Colonic mucosa (tissue), 4 donors: ENCODE data around the gene HDAC8. TPM values are rescaled to one million over a fixed set of nuclear protein-coding genes. Genes with fewer than 3 reads are reported as not detected.
"Not testable (repeated sequence)": the region's sequence is repeated elsewhere in the genome, so short reads cannot be mapped to it uniquely, and the experiment has no call there.

ENCODE experiments used
- DNase-seq: peaks from one replicate; pipeline ENCODE4 v3.0.0-alpha.2; 2020
- H3K27ac ChIP-seq: fragments of 200-600 bp; one replicate; pipeline ENCODE4 v1.8.0; 2021
- H3K27me3 ChIP-seq: fragments of 200-600 bp; one replicate; pipeline ENCODE4 v1.8.0; 2021
- H3K36me3 ChIP-seq: fragments of 200-600 bp; one replicate; pipeline ENCODE4 v1.8.0; 2021
- H3K4me1 ChIP-seq: fragments of 200-600 bp; one replicate; pipeline ENCODE4 v1.8.0; 2021; ENCODE audit warnings: mild to moderate bottlenecking
- H3K4me3 ChIP-seq: fragments of 200-600 bp; one replicate; pipeline ENCODE4 v1.8.0; 2021
- H3K9ac ChIP-seq, 2 donors: one replicate each; pipeline ENCODE4 v1.7.0; 2013; ENCODE audit warnings: control low read depth in 2 of 2, low read depth in 2 of 2, low read length in 2 of 2
- H3K9me3 ChIP-seq: fragments of 200-600 bp; one replicate; pipeline ENCODE4 v1.8.0; 2021
- intact Hi-C: fragments of 100-400 bp; cut with DNase I; formaldehyde crosslinking; loops from one replicate; pipeline ENCODE4 v1.14.1; 2022
- total RNA-seq, 2 donors: library from RNA; stranded (reverse); fragmentation: NEBNext Ultra II Directional in 1 of 2; extraction: Animal tissue kit (Norgen Biotek cat#: 25700) in 1 of 2; gene quantifications; one replicate each; pipeline ENCODE4 v1.2.1, GENCODE V29; 2021
- TF ChIP-seq, protein P1 (sequence below): fragments of 200-600 bp; IDR thresholded peaks from one replicate; pipeline ENCODE4 v1.8.0; 2022; ENCODE audit warnings: antibody characterized with exemption, mild to moderate bottlenecking
- donor health status: healthy.
- donor health status: DM: no; HTN: no; CAD: no.
- donor health status: DM: no; HTN: no; CAD: no.

The HDAC8 gene
- total RNA-seq, 2 donors from 2014 or later: 23.0 to 25.7 TPM

DNA sequence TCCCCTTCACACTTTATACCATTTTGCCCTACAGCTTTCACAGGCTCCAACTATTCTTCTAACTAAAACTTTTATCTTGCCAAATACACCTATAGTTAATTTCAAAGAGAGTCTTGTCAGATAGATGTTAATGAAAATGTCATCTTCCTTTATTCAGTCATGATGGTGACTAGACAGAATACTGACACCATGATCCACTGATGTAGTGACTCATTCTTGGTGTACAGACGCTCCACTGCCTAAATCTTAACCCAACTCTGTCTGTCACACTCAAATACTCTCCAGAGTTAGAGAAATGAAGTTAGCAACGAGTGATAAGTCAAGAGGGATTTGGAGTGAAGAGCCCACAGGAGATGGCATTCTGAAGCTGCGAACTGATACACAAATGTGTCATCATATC is 32.1 kb upstream of the HDAC8 start:
- Histone ChIP-seq H3K4me1 (no peaks in the 10 kb centered on the region), H3K9ac (no peak overlapping the region), H3K27me3 (no peaks in the 10 kb centered on the region), H3K4me3 (no peak overlapping the region), H3K9me3 (no peaks in the 10 kb centered on the region), H3K27ac (no peak overlapping the region), H3K36me3 (no peaks in the 10 kb centered on the region)
- no peak for DNase-seq
- TF ChIP-seq, protein P1, sequence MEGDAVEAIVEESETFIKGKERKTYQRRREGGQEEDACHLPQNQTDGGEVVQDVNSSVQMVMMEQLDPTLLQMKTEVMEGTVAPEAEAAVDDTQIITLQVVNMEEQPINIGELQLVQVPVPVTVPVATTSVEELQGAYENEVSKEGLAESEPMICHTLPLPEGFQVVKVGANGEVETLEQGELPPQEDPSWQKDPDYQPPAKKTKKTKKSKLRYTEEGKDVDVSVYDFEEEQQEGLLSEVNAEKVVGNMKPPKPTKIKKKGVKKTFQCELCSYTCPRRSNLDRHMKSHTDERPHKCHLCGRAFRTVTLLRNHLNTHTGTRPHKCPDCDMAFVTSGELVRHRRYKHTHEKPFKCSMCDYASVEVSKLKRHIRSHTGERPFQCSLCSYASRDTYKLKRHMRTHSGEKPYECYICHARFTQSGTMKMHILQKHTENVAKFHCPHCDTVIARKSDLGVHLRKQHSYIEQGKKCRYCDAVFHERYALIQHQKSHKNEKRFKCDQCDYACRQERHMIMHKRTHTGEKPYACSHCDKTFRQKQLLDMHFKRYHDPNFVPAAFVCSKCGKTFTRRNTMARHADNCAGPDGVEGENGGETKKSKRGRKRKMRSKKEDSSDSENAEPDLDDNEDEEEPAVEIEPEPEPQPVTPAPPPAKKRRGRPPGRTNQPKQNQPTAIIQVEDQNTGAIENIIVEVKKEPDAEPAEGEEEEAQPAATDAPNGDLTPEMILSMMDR: no peak
- intact Hi-C loops: no loop called here

DNA sequence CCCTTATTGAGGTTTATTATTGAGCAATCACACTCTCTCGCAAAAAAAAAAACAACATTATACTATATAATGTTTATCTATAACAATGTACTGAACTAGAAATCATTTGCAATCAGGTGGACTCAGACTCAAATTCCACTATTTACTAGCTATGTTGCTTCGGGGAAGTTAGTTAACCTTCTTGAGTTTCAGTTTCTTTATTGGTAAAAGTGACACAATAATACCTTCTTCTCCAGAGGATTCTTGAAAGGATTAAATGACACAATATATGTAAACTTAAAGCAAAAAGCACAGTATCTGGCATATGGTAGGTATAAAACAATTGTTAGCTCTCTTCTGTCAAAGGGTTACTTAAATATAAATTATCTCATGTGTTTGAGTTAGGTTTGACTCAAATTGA is 31.5 kb upstream of the HDAC8 start:
- no peaks in the 10 kb centered on the region for H3K9me3 ChIP-seq
- no peaks in the 10 kb centered on the region for H3K4me1 ChIP-seq
- no peaks in the 10 kb centered on the region for H3K36me3 ChIP-seq
- no peak for DNase-seq
- intact Hi-C loops: no loop called here
- H3K9ac ChIP-seq: no peak overlapping the region
- no peak overlapping the region for H3K27ac ChIP-seq
- H3K27me3 ChIP-seq: no peaks in the 10 kb centered on the region
- H3K4me3 ChIP-seq: no peak overlapping the region
- TF ChIP-seq, protein P1: no peak

DNA sequence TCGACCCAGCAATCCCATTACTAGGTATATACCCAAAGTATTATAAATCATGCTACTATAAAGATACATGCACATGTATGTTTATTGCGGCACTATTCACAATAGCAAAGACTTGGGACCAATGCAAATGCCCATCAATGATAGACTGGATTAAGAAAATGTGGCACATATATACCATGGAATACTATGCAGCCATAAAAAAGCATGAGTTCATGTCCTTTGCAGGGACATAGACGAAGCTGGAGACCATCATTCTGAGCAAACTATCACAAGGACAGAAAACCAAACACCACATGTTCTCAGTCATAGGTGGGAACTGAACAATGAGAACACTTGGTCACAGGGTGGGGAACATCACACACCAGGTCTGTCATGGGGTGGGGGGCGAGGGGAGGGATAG is 18.4 kb upstream of the HDAC8 start:
- H3K4me1 ChIP-seq, DNase-seq, H3K9ac ChIP-seq, H3K9me3 ChIP-seq, H3K4me3 ChIP-seq, H3K27me3 ChIP-seq, H3K36me3 ChIP-seq, H3K27ac ChIP-seq, intact Hi-C loops: not testable (repeated sequence)

DNA sequence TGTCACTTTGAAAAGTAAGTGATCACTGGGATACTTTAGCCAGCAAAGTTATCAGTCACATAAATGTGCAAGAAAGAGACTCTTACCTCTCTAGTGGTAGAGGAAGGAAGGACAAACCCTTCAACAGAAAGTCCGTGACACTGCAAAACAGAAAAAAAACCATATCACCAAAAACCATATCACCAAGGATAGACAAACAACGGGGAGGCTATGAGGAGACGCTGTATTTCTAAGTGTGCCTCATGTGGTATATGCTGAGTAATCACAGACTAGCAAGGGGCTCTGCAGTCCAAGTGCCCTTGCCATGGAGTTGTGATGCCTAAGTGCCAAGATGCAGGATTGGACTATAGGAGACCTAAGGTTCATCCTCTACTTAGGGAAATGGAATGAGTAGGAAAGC is 11.5 kb upstream of the HDAC8 start:
- no peak for DNase-seq
- Histone ChIP-seq H3K4me3 (no peak overlapping the region), H3K27me3 (no peaks in the 10 kb centered on the region), H3K27ac (no peak overlapping the region), H3K9me3 (no peaks in the 10 kb centered on the region), H3K4me1 (no peaks in the 10 kb centered on the region), H3K9ac (no peak overlapping the region), H3K36me3 (no peaks in the 10 kb centered on the region)
- TF ChIP-seq, protein P1: no peak
- intact Hi-C loops: no loop called here

DNA sequence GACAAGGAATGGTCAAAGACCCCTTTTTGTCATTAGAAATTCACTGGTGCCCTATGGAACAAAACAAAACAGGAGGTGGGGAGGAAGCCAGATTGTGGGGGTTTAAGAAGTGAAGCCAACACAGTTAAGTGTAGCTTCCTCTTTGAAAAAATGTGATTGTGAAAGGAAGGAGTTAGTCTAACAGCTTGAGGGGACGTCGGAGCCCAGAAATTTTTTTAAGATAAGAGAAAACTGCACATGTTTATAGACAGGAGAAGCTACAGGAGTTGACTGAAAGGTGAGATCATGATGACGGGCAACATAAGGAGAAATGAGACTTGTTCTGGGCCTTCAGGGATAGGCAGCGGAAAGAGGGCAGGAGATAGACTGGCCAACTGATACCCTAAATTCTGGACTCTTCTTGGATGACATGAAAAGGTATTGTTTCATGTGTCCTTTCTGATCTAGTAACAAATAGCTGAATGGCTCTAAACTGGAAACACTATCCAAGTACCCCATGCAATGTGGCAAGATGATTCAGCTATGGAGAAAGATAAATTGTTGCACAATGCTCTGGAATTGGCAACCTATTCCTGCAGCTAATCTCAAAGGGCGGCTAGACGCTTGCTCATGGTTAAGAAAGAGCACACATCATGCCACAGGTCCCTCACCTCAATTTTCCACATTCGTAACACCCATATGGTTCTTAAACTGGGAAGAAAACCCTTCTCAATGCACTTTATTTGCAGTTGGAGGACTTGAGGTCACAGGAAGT is 3.7 kb upstream of the HDAC8 start:
- no peak overlapping the region for H3K9ac ChIP-seq
- no peak overlapping the region for H3K4me3 ChIP-seq
- no peaks in the 10 kb centered on the region for H3K36me3 ChIP-seq
- H3K27ac ChIP-seq: no peak overlapping the region
- DNase-seq: no peak
- TF ChIP-seq, protein P1: no peak
- intact Hi-C loops: no loop called here
- H3K27me3 ChIP-seq: no peaks in the 10 kb centered on the region
- no peaks in the 10 kb centered on the region for H3K9me3 ChIP-seq
- H3K4me1 ChIP-seq: no peaks in the 10 kb centered on the region

DNA sequence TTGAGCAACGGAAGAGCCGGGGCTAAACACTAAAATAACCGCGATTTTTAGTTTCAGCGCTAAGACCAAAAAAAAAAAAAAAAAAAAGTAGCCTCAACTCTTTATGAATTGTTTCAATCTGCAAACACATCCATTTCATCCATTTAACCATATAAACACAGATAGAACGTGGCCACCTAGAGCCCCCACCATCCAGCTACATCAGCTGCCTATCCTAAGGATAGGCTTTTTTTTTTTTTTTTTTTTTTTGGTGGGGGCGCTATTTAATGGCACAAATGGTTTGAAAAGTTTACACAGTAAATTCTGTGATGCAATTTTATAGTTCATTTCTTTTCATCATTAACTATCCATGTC is 492 bp upstream of the HDAC8 start:
- H3K9me3 ChIP-seq: no peaks in the 10 kb centered on the region
- H3K9ac ChIP-seq: no peak overlapping the region
- no peak overlapping the region for H3K27ac ChIP-seq
- DNase-seq: no peak
- TF ChIP-seq, protein P1: no peak
- no peaks in the 10 kb centered on the region for H3K4me1 ChIP-seq
- H3K4me3 ChIP-seq: peak overlapping the region; percentile 47
- no peaks in the 10 kb centered on the region for H3K27me3 ChIP-seq
- intact Hi-C loops: no loop called here
- no peaks in the 10 kb centered on the region for H3K36me3 ChIP-seq
